PC-9 (cell line): ENCODE measurements around the gene PDE4D. TPM values are rescaled to one million over a fixed set of nuclear protein-coding genes. Genes with fewer than 3 reads are reported as not detected.

Experiments
- BruUV-seq: library from RNA; stranded (reverse); fragments of 400-500 nt; replicated peaks from 2 replicates; lab custom pipeline; 2021; lab: Mats Ljungman, UMichigan
- CTCF ChIA-PET: fragments of 300-600 bp; sonication (Branson Sonifier 250); formaldehyde crosslinking; loops from one replicate; lab custom pipeline; 2022; ENCODE audit warnings: antibody characterized with exemption; lab: Charles Lee
- POLR2A ChIA-PET: fragments of 300-600 bp; sonication (Branson Sonifier 250); formaldehyde crosslinking; loops from one replicate; lab custom pipeline; 2022; ENCODE audit warnings: antibody characterized with exemption; ENCODE audit not compliant: unreplicated experiment; lab: Charles Lee
- DNase-seq, 2 experiments: peaks; one replicate each; pipeline versions ENCODE4 v3.0.0 to v3.0.0-alpha.2; 2015 to 2022; ENCODE audit warnings: mixed read lengths in 1 of 2
- H2AFZ ChIP-seq: fragments of 200-600 bp; sonication (generic); 2 replicates; pipeline ENCODE4 v1.8.1; 2017; ENCODE audit warnings: antibody characterized with exemption
- H3F3A ChIP-seq: fragments of 200-600 bp; sonication (generic); 2 replicates; pipeline ENCODE4 v1.8.1; 2017; ENCODE audit warnings: antibody characterized with exemption, mild to moderate bottlenecking, low read depth; ENCODE audit not compliant: insufficient read depth
- H3K27ac ChIP-seq: fragments of 200-600 bp; sonication (generic); 2 replicates; pipeline ENCODE4 v1.6.1; 2016; ENCODE audit warnings: mixed run types
- H3K27me3 ChIP-seq: fragments of 200-600 bp; sonication (generic); 2 replicates; pipeline ENCODE4 v1.6.1; 2016; ENCODE audit warnings: low read depth, mixed run types; ENCODE audit not compliant: insufficient read depth
- H3K36me3 ChIP-seq: fragments of 200-600 bp; sonication (generic); 2 replicates; pipeline ENCODE4 v1.6.1; 2016; ENCODE audit warnings: low read depth, mixed run types
- H3K4me1 ChIP-seq: fragments of 200-600 bp; sonication (generic); replicated peaks from 2 replicates; pipeline ENCODE4 v1.6.1; 2016; ENCODE audit warnings: mixed run types; ENCODE audit not compliant: insufficient read depth
- H3K4me2 ChIP-seq: fragments of 200-600 bp; sonication (generic); 2 replicates; pipeline ENCODE4 v1.6.1; 2017; ENCODE audit warnings: mixed run types
- H3K4me3 ChIP-seq: fragments of 200-600 bp; sonication (generic); 2 replicates; pipeline ENCODE4 v1.6.1; 2016; ENCODE audit warnings: mixed run types
- H3K79me2 ChIP-seq: fragments of 200-600 bp; sonication (generic); 2 replicates; pipeline ENCODE4 v1.6.1; 2017; ENCODE audit warnings: low read depth, mixed run types
- H3K9me2 ChIP-seq: fragments of 200-600 bp; sonication (generic); 2 replicates; pipeline ENCODE4 v1.8.1; 2017; ENCODE audit warnings: mild to moderate bottlenecking; ENCODE audit not compliant: insufficient read depth
- H3K9me3 ChIP-seq: fragments of 200-600 bp; sonication (generic); 2 replicates; pipeline ENCODE4 v1.8.1; 2016; ENCODE audit warnings: low read depth; ENCODE audit not compliant: insufficient read depth
- H4K20me1 ChIP-seq: fragments of 200-600 bp; sonication (generic); 2 replicates; pipeline ENCODE4 v1.8.1; 2017; ENCODE audit not compliant: insufficient read depth
- CTCF ChIP-seq: fragments of 200-600 bp; sonication (generic); conservative IDR thresholded peaks from 2 replicates; pipeline ENCODE4 v1.6.1; 2017; ENCODE audit warnings: mixed run types, antibody characterized with exemption, mild to moderate bottlenecking, moderate library complexity
- EZH2 ChIP-seq: fragments of 200-600 bp; sonication (generic); IDR thresholded peaks from 2 replicates; pipeline ENCODE4 v1.8.0; 2017; ENCODE audit warnings: antibody characterized with exemption, low read depth
- intact Hi-C: fragments of 100-400 bp; cut with micrococcal nuclease; formaldehyde crosslinking; loops from one replicate; pipeline ENCODE4 v1.10.0; 2022; ENCODE audit not compliant: unreplicated experiment
- total RNA-seq: library from RNA; stranded (reverse); gene quantifications from 2 replicates; pipeline ENCODE4 v1.2.3, GENCODE V29; 2021

The PDE4D gene
- total RNA-seq, 1 experiment from 2014 or later = 9.8 TPM

- Histone ChIP-seq H4K20me1 (no peaks in the 10 kb centered on the region), H3K9me3 (no peaks in the 10 kb centered on the region), H3K79me2 (no peaks in the 10 kb centered on the region), H3K4me1 (no peaks in the 10 kb centered on the region), H2AFZ (no peak overlapping the region), H3F3A (no peaks in the 10 kb centered on the region), H3K9me2 (no peaks in the 10 kb centered on the region), H3K4me2 (no peak overlapping the region), H3K27ac (no peak overlapping the region), H3K36me3 (peaks cover 3% of the 10 kb centered on the region; the same call in 1 of the 2 replicates), H3K27me3 (no peaks in the 10 kb centered on the region), H3K4me3 (no peak overlapping the region)
- ChIA-PET POLR2A (no interaction called here), CTCF (no interaction called here)
- BruUV-seq = no TSS peak
- TF ChIP-seq EZH2 (no peak), CTCF (no peak)
- DNase-seq = no peak
- intact Hi-C loops = no loop called here
Measured at GRCh38 chr5:59421986-59422941, 471.3 kb downstream of the PDE4D start.

GRCh38 chr5:59420596-59420995, 472.9 kb downstream of the PDE4D start:
- no peaks in the 10 kb centered on the region for H3K79me2 ChIP-seq
- no peaks in the 10 kb centered on the region for H3K9me2 ChIP-seq
- no peak for DNase-seq
- BruUV-seq = no TSS peak
- no peaks in the 10 kb centered on the region for H3K27me3 ChIP-seq
- CTCF ChIA-PET = no interaction called here
- H3K9me3 ChIP-seq = no peaks in the 10 kb centered on the region
- intact Hi-C loops = no loop called here
- no peak overlapping the region for H2AFZ ChIP-seq
- POLR2A ChIA-PET = no interaction called here
- H3K27ac ChIP-seq = no peak overlapping the region
- H3K4me2 ChIP-seq = no peak overlapping the region
- TF ChIP-seq EZH2 (no peak), CTCF (no peak)
- H3F3A ChIP-seq = no peaks in the 10 kb centered on the region
- no peaks in the 10 kb centered on the region for H3K4me1 ChIP-seq
- H3K36me3 ChIP-seq = peaks cover 3% of the 10 kb centered on the region; the same call in 1 of the 2 replicates
- H3K4me3 ChIP-seq = no peak overlapping the region
- H4K20me1 ChIP-seq = no peaks in the 10 kb centered on the region

GRCh38 chr5:59418808-59419207, 474.7 kb downstream of the PDE4D start:
- Histone ChIP-seq H3K9me3 (no peaks in the 10 kb centered on the region), H3K36me3 (peaks cover 3% of the 10 kb centered on the region; the same call in 1 of the 2 replicates), H4K20me1 (no peaks in the 10 kb centered on the region), H3K4me3 (no peak overlapping the region), H3K4me2 (no peak overlapping the region), H3K79me2 (no peaks in the 10 kb centered on the region), H3K27me3 (no peaks in the 10 kb centered on the region), H3K27ac (no peak overlapping the region), H3K9me2 (no peaks in the 10 kb centered on the region), H2AFZ (no peak overlapping the region), H3F3A (no peaks in the 10 kb centered on the region), H3K4me1 (no peaks in the 10 kb centered on the region)
- CTCF ChIA-PET = no interaction called here
- TF ChIP-seq CTCF (no peak), EZH2 (no peak)
- POLR2A ChIA-PET = no interaction called here
- intact Hi-C loops = no loop called here
- no peak for DNase-seq
- BruUV-seq = no TSS peak
